ENCODE results near the gene GPATCH8. TPM values are rescaled to one million over a fixed set of nuclear protein-coding genes. Genes with fewer than 3 reads are reported as not detected.
A peak's percentile ranks its signal among the peaks of the same experiment; 100 is the strongest.

GPATCH8 gene
- total RNA-seq, 6 experiments from 2014 or later = 23.4 to 30.0 (median 27.1) TPM

DNA sequence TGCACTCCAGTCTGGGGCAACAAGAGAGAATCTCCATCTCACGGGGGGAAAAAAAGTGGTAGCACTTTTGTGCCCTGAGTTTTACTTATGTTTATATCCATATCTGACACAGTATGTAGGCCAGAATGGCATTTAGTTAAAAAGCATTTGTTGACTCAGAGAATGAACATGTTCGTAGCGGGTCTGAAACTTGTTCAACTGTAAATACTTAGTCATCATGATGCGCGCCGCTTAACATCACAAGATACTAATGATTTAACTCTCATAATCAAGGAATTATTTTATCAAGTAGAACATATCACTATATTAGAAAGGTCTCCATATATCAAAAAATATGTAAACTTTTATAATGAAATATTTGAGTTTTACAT is 58.5 kb downstream of the GPATCH8 start:
- H3K36me3 Mint-ChIP-seq (ENCODE audit: low read depth) = no peaks in the 10 kb centered on the region
- no peaks in the 10 kb centered on the region for H3K9me3 Mint-ChIP-seq
- H3K4me3 Mint-ChIP-seq = no peak overlapping the region; the same call in 1 of the 2 replicates
- H3K27me3 Mint-ChIP-seq (ENCODE audit: insufficient read depth) = no peaks in the 10 kb centered on the region
- H3K4me1 Mint-ChIP-seq (ENCODE audit: low read depth) = peaks cover 18% of the 10 kb centered on the region; the same call in 1 of the 2 replicates
- peak overlapping the region; percentile 60; the same call in 1 of the 2 replicates for H3K27ac Mint-ChIP-seq
- DNase-seq = peak; percentile 30
- TF ChIP-seq, protein P1, sequence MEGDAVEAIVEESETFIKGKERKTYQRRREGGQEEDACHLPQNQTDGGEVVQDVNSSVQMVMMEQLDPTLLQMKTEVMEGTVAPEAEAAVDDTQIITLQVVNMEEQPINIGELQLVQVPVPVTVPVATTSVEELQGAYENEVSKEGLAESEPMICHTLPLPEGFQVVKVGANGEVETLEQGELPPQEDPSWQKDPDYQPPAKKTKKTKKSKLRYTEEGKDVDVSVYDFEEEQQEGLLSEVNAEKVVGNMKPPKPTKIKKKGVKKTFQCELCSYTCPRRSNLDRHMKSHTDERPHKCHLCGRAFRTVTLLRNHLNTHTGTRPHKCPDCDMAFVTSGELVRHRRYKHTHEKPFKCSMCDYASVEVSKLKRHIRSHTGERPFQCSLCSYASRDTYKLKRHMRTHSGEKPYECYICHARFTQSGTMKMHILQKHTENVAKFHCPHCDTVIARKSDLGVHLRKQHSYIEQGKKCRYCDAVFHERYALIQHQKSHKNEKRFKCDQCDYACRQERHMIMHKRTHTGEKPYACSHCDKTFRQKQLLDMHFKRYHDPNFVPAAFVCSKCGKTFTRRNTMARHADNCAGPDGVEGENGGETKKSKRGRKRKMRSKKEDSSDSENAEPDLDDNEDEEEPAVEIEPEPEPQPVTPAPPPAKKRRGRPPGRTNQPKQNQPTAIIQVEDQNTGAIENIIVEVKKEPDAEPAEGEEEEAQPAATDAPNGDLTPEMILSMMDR (IDR thresholded peaks at IDR 0.05) = no peak

DNA sequence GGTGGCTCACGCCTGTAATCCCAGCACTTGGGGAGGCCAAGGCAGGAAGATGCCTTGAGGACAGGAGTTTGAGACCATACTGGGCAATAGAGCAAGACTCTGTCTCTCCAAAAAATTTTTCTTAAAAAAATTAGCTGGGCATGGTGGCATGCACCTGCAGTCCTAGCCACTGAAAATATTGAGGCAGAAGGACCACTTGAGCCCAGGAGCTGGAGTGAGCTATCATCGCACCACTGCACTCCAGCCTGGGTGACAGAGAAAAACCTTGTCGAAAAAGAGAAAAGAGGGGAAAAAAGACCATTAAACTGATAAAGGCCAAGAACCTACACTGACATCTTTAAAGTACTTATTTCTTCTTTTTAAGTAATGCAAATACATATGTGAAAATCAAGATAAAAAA is 60.4 kb downstream of the GPATCH8 start:
- TF ChIP-seq, protein P1 (IDR thresholded peaks at IDR 0.05) = no peak
- no peak overlapping the region for H3K4me3 Mint-ChIP-seq
- no peaks in the 10 kb centered on the region for H3K36me3 Mint-ChIP-seq (ENCODE audit: low read depth)
- H3K4me1 Mint-ChIP-seq (ENCODE audit: low read depth) = peaks cover 32% of the 10 kb centered on the region
- no peak for DNase-seq
- H3K27me3 Mint-ChIP-seq (ENCODE audit: insufficient read depth) = no peaks in the 10 kb centered on the region
- H3K27ac Mint-ChIP-seq = no peak overlapping the region
- no peaks in the 10 kb centered on the region for H3K9me3 Mint-ChIP-seq

DNA sequence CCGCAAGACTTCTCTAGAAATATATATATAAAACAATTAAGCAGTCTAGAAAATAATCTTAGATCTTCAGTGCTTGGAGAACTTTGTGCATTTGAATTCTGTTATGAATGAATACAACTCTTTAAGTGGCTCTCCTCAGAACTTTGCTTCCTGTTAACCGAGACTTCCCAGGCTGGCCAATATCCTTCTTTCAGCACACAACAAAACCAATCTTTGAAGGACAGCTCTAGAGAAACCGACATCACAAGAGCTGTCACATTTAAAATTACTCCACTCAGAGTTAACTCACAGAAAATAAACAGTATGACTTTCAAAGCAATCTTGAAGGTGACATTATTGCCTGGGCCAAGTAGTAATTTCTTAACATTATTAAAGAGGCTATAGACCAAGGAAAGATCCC is 64.0 kb downstream of the GPATCH8 start:
- TF ChIP-seq, protein P1 (IDR thresholded peaks at IDR 0.05) = no peak
- peaks cover 17% of the 10 kb centered on the region for H3K4me1 Mint-ChIP-seq (ENCODE audit: low read depth)
- no peaks in the 10 kb centered on the region for H3K9me3 Mint-ChIP-seq
- peaks cover 6% of the 10 kb centered on the region for H3K36me3 Mint-ChIP-seq (ENCODE audit: low read depth)
- no peak overlapping the region for H3K4me3 Mint-ChIP-seq
- no peak for DNase-seq
- H3K27ac Mint-ChIP-seq = peak overlapping the region; percentile 29; the same call in 1 of the 2 replicates
- H3K27me3 Mint-ChIP-seq (ENCODE audit: insufficient read depth) = peaks cover 1% of the 10 kb centered on the region; the same call in 1 of the 2 replicates

DNA sequence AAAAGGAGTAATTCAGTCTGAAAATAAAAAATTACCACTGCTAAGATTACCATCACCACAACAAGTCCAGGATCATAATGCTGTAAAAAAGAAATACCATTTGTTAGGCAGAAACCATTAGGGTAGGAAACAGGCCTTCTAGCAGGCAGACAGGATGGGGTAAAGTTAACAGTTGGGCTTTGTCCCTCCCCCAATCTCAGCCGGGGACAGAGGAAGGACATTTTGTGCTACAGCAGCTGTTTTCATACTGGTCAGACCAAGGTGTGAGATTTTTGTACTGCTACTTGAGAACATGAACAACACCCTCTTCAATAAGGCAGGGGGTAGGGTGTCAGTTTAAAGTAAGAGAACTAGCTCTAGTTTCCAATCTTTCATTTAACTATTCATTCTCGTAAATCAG is 64.6 kb downstream of the GPATCH8 start:
- Mint-ChIP-seq H3K9me3 (no peaks in the 10 kb centered on the region), H3K27ac (no peak overlapping the region), H3K27me3 (ENCODE audit: insufficient read depth) (peaks cover 1% of the 10 kb centered on the region; the same call in 1 of the 2 replicates), H3K36me3 (ENCODE audit: low read depth) (peaks cover 7% of the 10 kb centered on the region), H3K4me1 (ENCODE audit: low read depth) (peaks cover 14% of the 10 kb centered on the region), H3K4me3 (no peak overlapping the region)
- no peak for DNase-seq
- TF ChIP-seq, protein P1 (IDR thresholded peaks at IDR 0.05) = no peak

DNA sequence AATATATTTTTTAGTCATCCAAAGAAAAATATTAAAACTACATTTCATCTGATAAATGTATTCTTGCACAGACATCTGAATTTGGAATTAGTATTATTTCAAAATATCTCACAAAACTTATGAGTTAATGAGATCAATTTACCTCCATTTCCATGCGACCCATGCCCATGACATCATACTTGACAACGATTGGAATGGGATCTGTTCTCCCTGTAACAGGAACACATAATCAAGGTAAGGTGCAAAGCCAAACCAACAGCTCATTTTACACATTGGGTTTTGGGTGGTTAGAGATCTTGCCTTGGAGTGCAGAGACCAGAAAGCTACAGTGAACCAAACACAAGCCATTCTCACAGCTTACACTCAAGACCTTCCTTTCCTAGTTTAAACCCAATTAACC is 66.9 kb downstream of the GPATCH8 start:
- Mint-ChIP-seq H3K27me3 (ENCODE audit: insufficient read depth) (peaks cover 1% of the 10 kb centered on the region; the same call in 1 of the 2 replicates), H3K36me3 (ENCODE audit: low read depth) (peaks cover 16% of the 10 kb centered on the region), H3K27ac (no peak overlapping the region), H3K9me3 (no peaks in the 10 kb centered on the region), H3K4me1 (ENCODE audit: low read depth) (peaks cover 14% of the 10 kb centered on the region), H3K4me3 (no peak overlapping the region)
- TF ChIP-seq, protein P1 (IDR thresholded peaks at IDR 0.05) = no peak
- no peak for DNase-seq

Data from HFFc6 (cell line).